PC-3 (cell line): ENCODE data around the gene MLXIPL. TPM values are rescaled to one million over a fixed set of nuclear protein-coding genes. Genes with fewer than 3 reads are reported as not detected.

ENCODE experiments used
- ATAC-seq: fragments of 200-7000 bp; cut with Tn5 transposase; 2 replicates; pipeline ENCODE4 v1.9.1; 2020; ENCODE audit warnings: mild to moderate bottlenecking, moderate library complexity
- BruUV-seq: library from RNA; stranded (reverse); fragments of 400-500 nt; replicated peaks from 2 replicates; lab custom pipeline; 2021; lab: Mats Ljungman, UMichigan
- CTCF ChIA-PET: fragments of 300-600 bp; sonication (Branson Sonifier 250); formaldehyde crosslinking; loops from one replicate; lab custom pipeline; 2022; ENCODE audit warnings: antibody characterized with exemption; lab: Charles Lee
- POLR2A ChIA-PET: fragments of 300-600 bp; sonication (Branson Sonifier 250); formaldehyde crosslinking; loops from one replicate; lab custom pipeline; 2022; ENCODE audit warnings: antibody characterized with exemption; ENCODE audit not compliant: unreplicated experiment; lab: Charles Lee
- DNase-seq: peaks from one replicate; pipeline ENCODE4 v3.0.0-alpha.2; 2015
- H2AFZ ChIP-seq: fragments of 300-600 bp; sonication (generic); 2 replicates; pipeline ENCODE4 v1.6.0; 2016; ENCODE audit warnings: antibody characterized with exemption, low read length
- H3F3A ChIP-seq: fragments of 300-600 bp; sonication (generic); one replicate; pipeline ENCODE4 v1.6.0; 2017; ENCODE audit warnings: antibody characterized with exemption, low read length, control low read depth, mild to moderate bottlenecking; ENCODE audit not compliant: unreplicated experiment
- H3K27ac ChIP-seq: fragments of 300-600 bp; sonication (generic); 2 replicates; pipeline ENCODE4 v1.5.1; 2016; ENCODE audit warnings: mild to moderate bottlenecking, low read length
- H3K27me3 ChIP-seq: fragments of 300-600 bp; sonication (generic); 2 replicates; pipeline ENCODE4 v1.6.1; 2016; ENCODE audit warnings: low read length, mixed read lengths
- H3K36me3 ChIP-seq: fragments of 300-600 bp; sonication (generic); 2 replicates; pipeline ENCODE4 v1.6.1; 2016; ENCODE audit warnings: low read depth, mixed run types, low read length, mixed read lengths
- H3K4me1 ChIP-seq: fragments of 300-600 bp; sonication (generic); 2 replicates; pipeline ENCODE4 v1.5.1; 2016; ENCODE audit warnings: low read length; ENCODE audit not compliant: insufficient read depth
- H3K4me2 ChIP-seq: fragments of 300-600 bp; sonication (generic); 2 replicates; pipeline ENCODE4 v1.6.0; 2016; ENCODE audit warnings: low read length
- H3K4me3 ChIP-seq: fragments of 300-600 bp; sonication (generic); 2 replicates; pipeline ENCODE4 v1.5.1; 2016; ENCODE audit warnings: mild to moderate bottlenecking, low read length, mixed read lengths
- H3K79me2 ChIP-seq: fragments of 300-600 bp; sonication (generic); 2 replicates; pipeline ENCODE4 v1.6.1; 2017; ENCODE audit warnings: low read length, mixed read lengths
- H3K9ac ChIP-seq: fragments of 300-600 bp; sonication (generic); 2 replicates; pipeline ENCODE4 v1.6.0; 2016; ENCODE audit warnings: mild to moderate bottlenecking, low read length
- H3K9me2 ChIP-seq: fragments of 300-600 bp; sonication (generic); replicated peaks from 2 replicates; pipeline ENCODE4 v1.6.1; 2016; ENCODE audit warnings: mixed run types, low read length, mixed read lengths
- H3K9me3 ChIP-seq: fragments of 300-600 bp; sonication (generic); 2 replicates; pipeline ENCODE4 v1.6.1; 2016; ENCODE audit warnings: low read length, mixed read lengths
- H4K20me1 ChIP-seq: fragments of 300-600 bp; sonication (generic); 2 replicates; pipeline ENCODE4 v1.6.1; 2016; ENCODE audit warnings: low read length, mixed read lengths
- CTCF ChIP-seq: fragments of 300-600 bp; sonication (generic); conservative IDR thresholded peaks from 2 replicates; pipeline ENCODE4 v1.5.1; 2017; ENCODE audit warnings: antibody characterized with exemption, low read depth, mild to moderate bottlenecking, low read length
- EZH2 ChIP-seq: fragments of 300-600 bp; sonication (generic); IDR thresholded peaks from one replicate; pipeline ENCODE4 v1.6.1; 2017; ENCODE audit warnings: antibody characterized with exemption, mild to moderate bottlenecking, low read length; ENCODE audit not compliant: unreplicated experiment
- EZH2phosphoT487 ChIP-seq: fragments of 300-600 bp; sonication (generic); IDR thresholded peaks from 2 replicates; pipeline ENCODE4 v1.6.1; 2018; ENCODE audit warnings: mild to moderate bottlenecking, antibody characterized with exemption, low read length, borderline replicate concordance
- intact Hi-C: fragments of 100-400 bp; cut with micrococcal nuclease; formaldehyde crosslinking; loops from 2 replicates; pipeline ENCODE4 v1.9.0; 2023
- total RNA-seq: library from RNA; depleted of rRNA; stranded (reverse); fragments of >200 nt; gene quantifications from 2 replicates; pipeline ENCODE4 v1.2.3, GENCODE V29; 2014

The MLXIPL gene
- total RNA-seq, 1 experiment from 2014 or later: 4.7 TPM

- Histone ChIP-seq H4K20me1 (no peaks in the 10 kb centered on the region), H3K9me3 (no peaks in the 10 kb centered on the region), H3K79me2 (peaks cover 28% of the 10 kb centered on the region), H3K9me2 (no peaks in the 10 kb centered on the region), H3K4me1 (peaks cover 13% of the 10 kb centered on the region), H3K9ac (no peak overlapping the region), H3K4me2 (no peak overlapping the region), H3K27ac (no peak overlapping the region), H3K36me3 (peaks cover 39% of the 10 kb centered on the region), H3F3A (no peaks in the 10 kb centered on the region), H2AFZ (no peak overlapping the region), H3K4me3 (no peak overlapping the region), H3K27me3 (no peaks in the 10 kb centered on the region)
- ChIA-PET POLR2A (no interaction called here), CTCF (no interaction called here)
- BruUV-seq: no TSS peak
- intact Hi-C loops: no loop called here
- ATAC-seq: no peak
- TF ChIP-seq EZH2: no peak
- TF ChIP-seq EZH2phosphoT487: no peak
- TF ChIP-seq CTCF: no peak
- no peak for DNase-seq
Measured at GRCh38 chr7:73573276-73573675, 51.0 kb downstream of the MLXIPL start.

- intact Hi-C loops: no loop called here
- no TSS peak for BruUV-seq
- H4K20me1 ChIP-seq: no peaks in the 10 kb centered on the region
- H3K9ac ChIP-seq: no peak overlapping the region
- H3K4me2 ChIP-seq: no peak overlapping the region
- H3K27ac ChIP-seq: no peak overlapping the region
- no peaks in the 10 kb centered on the region for H3F3A ChIP-seq
- TF ChIP-seq CTCF: no peak
- TF ChIP-seq EZH2phosphoT487: no peak
- TF ChIP-seq EZH2: no peak
- ChIA-PET POLR2A (interaction anchor here (0.6 kb wide), 1 partner anchor 51 kb away, joined by 4 read pairs; the partner anchor contains the start of gene BAZ1B), CTCF (no interaction called here)
- peaks cover 39% of the 10 kb centered on the region for H3K36me3 ChIP-seq
- peaks cover 23% of the 10 kb centered on the region for H3K79me2 ChIP-seq
- no peak for DNase-seq
- no peaks in the 10 kb centered on the region for H3K9me2 ChIP-seq
- no peak overlapping the region for H2AFZ ChIP-seq
- no peaks in the 10 kb centered on the region for H3K9me3 ChIP-seq
- peaks cover 13% of the 10 kb centered on the region for H3K4me1 ChIP-seq
- no peak overlapping the region for H3K4me3 ChIP-seq
- H3K27me3 ChIP-seq: no peaks in the 10 kb centered on the region
- ATAC-seq: no peak
Measured at GRCh38 chr7:73572767-73573186, 51.5 kb downstream of the MLXIPL start.

GRCh38 chr7:73570977-73571376, 53.3 kb downstream of the MLXIPL start:
- ChIA-PET CTCF (no interaction called here), POLR2A (no interaction called here)
- no peak for TF ChIP-seq CTCF
- Histone ChIP-seq H4K20me1 (no peaks in the 10 kb centered on the region), H3F3A (no peaks in the 10 kb centered on the region), H3K36me3 (peaks cover 39% of the 10 kb centered on the region), H3K4me3 (no peak overlapping the region), H3K79me2 (peaks cover 5% of the 10 kb centered on the region; the same call in 1 of the 2 replicates), H3K9me3 (no peaks in the 10 kb centered on the region), H3K4me1 (no peaks in the 10 kb centered on the region), H3K27me3 (no peaks in the 10 kb centered on the region), H3K9ac (no peak overlapping the region), H3K4me2 (no peak overlapping the region), H3K9me2 (no peaks in the 10 kb centered on the region), H3K27ac (no peak overlapping the region), H2AFZ (no peak overlapping the region)
- DNase-seq (no peak), ATAC-seq (no peak)
- intact Hi-C loops: no loop called here
- no TSS peak for BruUV-seq
